Measurements from ENCODE around the gene SNED1. TPM values are rescaled to one million over a fixed set of nuclear protein-coding genes. Genes with fewer than 3 reads are reported as not detected.

SNED1 gene
- total and polyA plus RNA-seq, 2 experiments from 2014 or later, result 6.1 to 29.4 TPM

GRCh38 chr2:240996161-240996833 lies 2.1 kb upstream of the SNED1 start:
- Histone ChIP-seq H4K20me1 (ENCODE audit: insufficient read depth) (no peaks in the 10 kb centered on the region), H3F3A (ENCODE audit: insufficient read depth) (peaks cover 5% of the 10 kb centered on the region; the same call in 1 of the 2 replicates), H2AFZ (no peak overlapping the region), H3K4me3 (no peak overlapping the region), H3K4me2 (ENCODE audit: unreplicated experiment) (no peak overlapping the region), H3K9me2 (ENCODE audit: insufficient read depth) (no peaks in the 10 kb centered on the region), H3K79me2 (ENCODE audit: insufficient read depth) (peaks cover 22% of the 10 kb centered on the region), H3K27ac (no peak overlapping the region), H3K9ac (no peak overlapping the region), H3K36me3 (ENCODE audit: low read depth) (no peaks in the 10 kb centered on the region), H3K4me1 (ENCODE audit: insufficient read depth) (peaks cover 12% of the 10 kb centered on the region), H3K27me3 (replicated peaks; ENCODE audit: insufficient read depth) (no peaks in the 10 kb centered on the region), H3K9me3 (ENCODE audit: low read depth) (no peaks in the 10 kb centered on the region)
- DNase-seq, result no peak
- TF ChIP-seq EZH2 (IDR thresholded peaks at IDR 0.05; ENCODE audit: insufficient read depth, poor library complexity, severe bottlenecking), result no peak
- no peak for TF ChIP-seq EZH2phosphoT487 (IDR thresholded peaks at IDR 0.05; ENCODE audit: insufficient read depth, low read depth)
- WGBS, 2 experiments (ENCODE audit: low coverage in 1 of 2, low lambda C conversion rate in 2 of 2, missing lambda C conversion rate in 2 of 2), result 84 to 88% methylated on average over 19 of the region's 19 CpGs
- in situ Hi-C loops (cut with MboI), result no loop called here

DNA sequence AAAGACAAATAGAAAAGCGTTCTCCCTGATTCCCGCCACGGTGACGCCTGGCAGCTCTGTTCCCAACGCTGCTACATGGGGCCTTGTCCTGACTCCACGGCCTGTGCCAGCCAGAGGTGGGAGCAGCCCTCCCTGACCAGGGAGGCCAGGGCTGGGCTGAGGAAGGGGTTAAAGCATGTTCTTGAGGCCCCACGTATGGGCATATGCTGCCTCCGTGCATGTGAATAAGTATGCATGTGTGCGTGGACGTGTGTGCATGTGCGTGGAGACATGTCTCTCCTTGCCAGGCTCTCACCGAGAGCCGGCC lies 1.6 kb upstream of the SNED1 start:
- Histone ChIP-seq H2AFZ (no peak overlapping the region), H3K27ac (no peak overlapping the region), H4K20me1 (ENCODE audit: insufficient read depth) (no peaks in the 10 kb centered on the region), H3K9ac (no peak overlapping the region), H3K79me2 (ENCODE audit: insufficient read depth) (peaks cover 25% of the 10 kb centered on the region), H3K27me3 (replicated peaks; ENCODE audit: insufficient read depth) (no peaks in the 10 kb centered on the region), H3F3A (ENCODE audit: insufficient read depth) (peaks cover 5% of the 10 kb centered on the region; the same call in 1 of the 2 replicates), H3K36me3 (ENCODE audit: low read depth) (no peaks in the 10 kb centered on the region), H3K9me3 (ENCODE audit: low read depth) (no peaks in the 10 kb centered on the region), H3K4me1 (ENCODE audit: insufficient read depth) (peaks cover 12% of the 10 kb centered on the region), H3K4me3 (no peak overlapping the region), H3K4me2 (ENCODE audit: unreplicated experiment) (no peak overlapping the region), H3K9me2 (ENCODE audit: insufficient read depth) (no peaks in the 10 kb centered on the region)
- no peak for DNase-seq
- WGBS, 2 experiments (ENCODE audit: low coverage in 1 of 2, low lambda C conversion rate in 2 of 2, missing lambda C conversion rate in 2 of 2), result 72 to 78% methylated on average over 13 of the region's 13 CpGs
- TF ChIP-seq EZH2 (IDR thresholded peaks at IDR 0.05; ENCODE audit: insufficient read depth, poor library complexity, severe bottlenecking), result no peak
- TF ChIP-seq EZH2phosphoT487 (IDR thresholded peaks at IDR 0.05; ENCODE audit: insufficient read depth, low read depth), result no peak
- in situ Hi-C loops (cut with MboI), result no loop called here

- Histone ChIP-seq H3K27ac (no peak overlapping the region), H3K4me1 (ENCODE audit: insufficient read depth) (peaks cover 7% of the 10 kb centered on the region), H3K9me3 (ENCODE audit: low read depth) (no peaks in the 10 kb centered on the region), H3F3A (ENCODE audit: insufficient read depth) (peaks cover 2% of the 10 kb centered on the region; the same call in 1 of the 2 replicates), H3K27me3 (replicated peaks; ENCODE audit: insufficient read depth) (no peaks in the 10 kb centered on the region), H4K20me1 (ENCODE audit: insufficient read depth) (no peaks in the 10 kb centered on the region), H3K9me2 (ENCODE audit: insufficient read depth) (no peaks in the 10 kb centered on the region), H2AFZ (peak overlapping the region; percentile 85; the same call in 1 of the 2 replicates), H3K79me2 (ENCODE audit: insufficient read depth) (peaks cover 30% of the 10 kb centered on the region), H3K9ac (peak overlapping the region; percentile 81), H3K4me2 (ENCODE audit: unreplicated experiment) (peak overlapping the region; percentile 75), H3K36me3 (ENCODE audit: low read depth) (no peaks in the 10 kb centered on the region), H3K4me3 (peak overlapping the region; percentile 81; the same call in 1 of the 2 replicates)
- DNase-seq, result peak; percentile 40
- no peak for TF ChIP-seq EZH2phosphoT487 (IDR thresholded peaks at IDR 0.05; ENCODE audit: insufficient read depth, low read depth)
- in situ Hi-C loops (cut with MboI), result no loop called here
- WGBS, 2 experiments (ENCODE audit: low coverage in 1 of 2, low lambda C conversion rate in 2 of 2, missing lambda C conversion rate in 2 of 2), result 50 to 52% methylated on average over 15 to 16 of the region's 16 CpGs
Observed at GRCh38 chr2:240997141-240997855, 1.1 kb upstream of the SNED1 start.

GRCh38 chr2:240998706-240998994 lies 232 bp downstream of the SNED1 start:
- Histone ChIP-seq H3K27me3 (replicated peaks; ENCODE audit: insufficient read depth) (no peaks in the 10 kb centered on the region), H3K9me3 (ENCODE audit: low read depth) (no peaks in the 10 kb centered on the region), H3K4me3 (peak overlapping the region; percentile 81), H3K9me2 (ENCODE audit: insufficient read depth) (no peaks in the 10 kb centered on the region), H3K79me2 (ENCODE audit: insufficient read depth) (peaks cover 40% of the 10 kb centered on the region), H3K9ac (peak overlapping the region; percentile 83), H3K36me3 (ENCODE audit: low read depth) (peaks cover 3% of the 10 kb centered on the region; the same call in 1 of the 2 replicates), H3K4me1 (ENCODE audit: insufficient read depth) (peaks cover 4% of the 10 kb centered on the region; the same call in 1 of the 2 replicates), H3F3A (ENCODE audit: insufficient read depth) (no peaks in the 10 kb centered on the region), H3K27ac (no peak overlapping the region), H3K4me2 (ENCODE audit: unreplicated experiment) (peak overlapping the region; percentile 28), H4K20me1 (ENCODE audit: insufficient read depth) (no peaks in the 10 kb centered on the region), H2AFZ (0 out of 2 replicates have a peak overlapping the region, but pooled peaks have one; percentile 50)
- no peak for TF ChIP-seq EZH2phosphoT487 (IDR thresholded peaks at IDR 0.05; ENCODE audit: insufficient read depth, low read depth)
- no peak for TF ChIP-seq EZH2 (IDR thresholded peaks at IDR 0.05; ENCODE audit: insufficient read depth, poor library complexity, severe bottlenecking)
- no peak for DNase-seq
- WGBS, 2 experiments (ENCODE audit: low coverage in 1 of 2, low lambda C conversion rate in 2 of 2, missing lambda C conversion rate in 2 of 2), result 1 to 2% methylated on average over 42 to 50 of the region's 51 CpGs
- in situ Hi-C loops (cut with MboI), result no loop called here

Data from GM23248 (cell line).